ENCODE results near the gene CIBAR2.

Gene CIBAR2

DNA sequence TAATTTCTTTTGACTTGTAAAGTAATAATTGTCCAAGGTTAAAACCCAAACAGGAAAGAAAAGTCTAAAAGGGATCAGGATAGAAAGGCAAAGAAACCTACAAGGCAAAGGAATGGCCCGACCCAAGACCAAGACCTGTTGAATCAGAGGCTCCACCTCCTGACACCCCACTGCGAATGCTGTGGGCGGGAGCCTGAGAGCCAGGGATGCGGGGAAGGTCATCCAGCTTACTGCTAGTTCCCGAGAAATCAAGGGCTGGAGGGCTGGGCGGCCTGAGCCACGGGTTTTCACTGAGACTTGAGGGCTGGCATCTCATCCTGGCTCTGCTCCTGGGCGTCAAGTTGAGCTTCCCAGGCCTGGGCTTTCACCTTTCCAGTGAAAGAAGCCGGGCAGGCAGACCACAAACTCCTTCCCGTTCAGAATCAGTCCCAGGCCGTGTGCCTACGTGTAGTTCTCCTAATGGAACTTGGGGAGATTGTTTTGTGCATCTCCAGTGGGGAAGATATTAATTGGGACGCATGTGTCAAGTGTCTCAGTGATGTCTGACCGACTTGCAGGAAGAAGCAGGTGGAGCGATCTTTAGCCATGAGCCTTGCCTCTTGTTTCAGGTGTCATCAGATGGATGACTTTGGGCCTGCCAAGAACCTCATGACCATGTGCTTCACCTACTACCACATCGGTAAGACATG is 36.9 kb downstream of the CIBAR2 start:
- Histone ChIP-seq H3K9ac (ENCODE audit: low read length) (no peak overlapping the region), H2AFZ (ENCODE audit: low read depth, low read length) (no peak overlapping the region), H3K4me2 (ENCODE audit: low read length) (no peak overlapping the region), H3K4me1 (ENCODE audit: low read length) (no peaks in the 10 kb centered on the region), H3K4me3 (ENCODE audit: low read length) (no peak overlapping the region), H4K20me1 (ENCODE audit: insufficient read depth, low read length) (no peaks in the 10 kb centered on the region), H3K9me3 (ENCODE audit: insufficient read depth, low read length) (no peaks in the 10 kb centered on the region), H3K36me3 (replicated peaks; ENCODE audit: low read depth, low read length) (no peaks in the 10 kb centered on the region), H3K79me2 (ENCODE audit: low read length) (no peaks in the 10 kb centered on the region), H3K27ac (ENCODE audit: low read length) (no peak overlapping the region), H3K27me3 (ENCODE audit: low read depth, low read length) (0 out of 2 replicates have a peak, but pooled peaks cover 3% of the 10 kb centered on the region)
- TF ChIP-seq, protein P1, sequence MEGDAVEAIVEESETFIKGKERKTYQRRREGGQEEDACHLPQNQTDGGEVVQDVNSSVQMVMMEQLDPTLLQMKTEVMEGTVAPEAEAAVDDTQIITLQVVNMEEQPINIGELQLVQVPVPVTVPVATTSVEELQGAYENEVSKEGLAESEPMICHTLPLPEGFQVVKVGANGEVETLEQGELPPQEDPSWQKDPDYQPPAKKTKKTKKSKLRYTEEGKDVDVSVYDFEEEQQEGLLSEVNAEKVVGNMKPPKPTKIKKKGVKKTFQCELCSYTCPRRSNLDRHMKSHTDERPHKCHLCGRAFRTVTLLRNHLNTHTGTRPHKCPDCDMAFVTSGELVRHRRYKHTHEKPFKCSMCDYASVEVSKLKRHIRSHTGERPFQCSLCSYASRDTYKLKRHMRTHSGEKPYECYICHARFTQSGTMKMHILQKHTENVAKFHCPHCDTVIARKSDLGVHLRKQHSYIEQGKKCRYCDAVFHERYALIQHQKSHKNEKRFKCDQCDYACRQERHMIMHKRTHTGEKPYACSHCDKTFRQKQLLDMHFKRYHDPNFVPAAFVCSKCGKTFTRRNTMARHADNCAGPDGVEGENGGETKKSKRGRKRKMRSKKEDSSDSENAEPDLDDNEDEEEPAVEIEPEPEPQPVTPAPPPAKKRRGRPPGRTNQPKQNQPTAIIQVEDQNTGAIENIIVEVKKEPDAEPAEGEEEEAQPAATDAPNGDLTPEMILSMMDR (IDR thresholded peaks at IDR 0.05; ENCODE audit: low read depth, low read length): no peak

- no peak overlapping the region for H3K9ac ChIP-seq (ENCODE audit: low read length)
- H3K4me2 ChIP-seq (ENCODE audit: low read length): no peak overlapping the region
- H3K27me3 ChIP-seq (ENCODE audit: low read depth, low read length): 0 out of 2 replicates have a peak, but pooled peaks cover 3% of the 10 kb centered on the region
- H3K4me1 ChIP-seq (ENCODE audit: low read length): no peaks in the 10 kb centered on the region
- H3K9me3 ChIP-seq (ENCODE audit: insufficient read depth, low read length): no peaks in the 10 kb centered on the region
- TF ChIP-seq EZH2phosphoT487 (IDR thresholded peaks at IDR 0.05; ENCODE audit: low read depth): no peak
- TF ChIP-seq, protein P1 (IDR thresholded peaks at IDR 0.05; ENCODE audit: low read depth, low read length): no peak
- no peaks in the 10 kb centered on the region for H4K20me1 ChIP-seq (ENCODE audit: insufficient read depth, low read length)
- H3K4me3 ChIP-seq (ENCODE audit: low read length): no peak overlapping the region
- H2AFZ ChIP-seq (ENCODE audit: low read depth, low read length): no peak overlapping the region
- H3K27ac ChIP-seq (ENCODE audit: low read length): no peak overlapping the region
- no peaks in the 10 kb centered on the region for H3K79me2 ChIP-seq (ENCODE audit: low read length)
- no peaks in the 10 kb centered on the region for H3K36me3 ChIP-seq (replicated peaks; ENCODE audit: low read depth, low read length)
Measured at GRCh38 chr16:85074225-85074914, 37.9 kb downstream of the CIBAR2 start.

- H2AFZ ChIP-seq (ENCODE audit: low read depth, low read length): no peak overlapping the region
- TF ChIP-seq, protein P1 (IDR thresholded peaks at IDR 0.05; ENCODE audit: low read depth, low read length): no peak
- TF ChIP-seq EZH2phosphoT487 (IDR thresholded peaks at IDR 0.05; ENCODE audit: low read depth): no peak
- no peaks in the 10 kb centered on the region for H4K20me1 ChIP-seq (ENCODE audit: insufficient read depth, low read length)
- 0 out of 2 replicates have a peak, but pooled peaks cover 3% of the 10 kb centered on the region for H3K27me3 ChIP-seq (ENCODE audit: low read depth, low read length)
- no peak overlapping the region for H3K4me2 ChIP-seq (ENCODE audit: low read length)
- H3K9me3 ChIP-seq (ENCODE audit: insufficient read depth, low read length): no peaks in the 10 kb centered on the region
- H3K36me3 ChIP-seq (replicated peaks; ENCODE audit: low read depth, low read length): no peaks in the 10 kb centered on the region
- no peak overlapping the region for H3K4me3 ChIP-seq (ENCODE audit: low read length)
- H3K9ac ChIP-seq (ENCODE audit: low read length): no peak overlapping the region
- H3K79me2 ChIP-seq (ENCODE audit: low read length): no peaks in the 10 kb centered on the region
- H3K27ac ChIP-seq (ENCODE audit: low read length): no peak overlapping the region
- H3K4me1 ChIP-seq (ENCODE audit: low read length): no peaks in the 10 kb centered on the region
Measured at GRCh38 chr16:85072947-85073346, 39.3 kb downstream of the CIBAR2 start.

- TF ChIP-seq, protein P1 (IDR thresholded peaks at IDR 0.05; ENCODE audit: low read depth, low read length): no peak
- TF ChIP-seq EZH2phosphoT487 (IDR thresholded peaks at IDR 0.05; ENCODE audit: low read depth): no peak
- Histone ChIP-seq H3K36me3 (replicated peaks; ENCODE audit: low read depth, low read length) (no peaks in the 10 kb centered on the region), H3K4me1 (ENCODE audit: low read length) (no peaks in the 10 kb centered on the region), H4K20me1 (ENCODE audit: insufficient read depth, low read length) (no peaks in the 10 kb centered on the region), H3K27ac (ENCODE audit: low read length) (no peak overlapping the region), H2AFZ (ENCODE audit: low read depth, low read length) (no peak overlapping the region), H3K9me3 (ENCODE audit: insufficient read depth, low read length) (no peaks in the 10 kb centered on the region), H3K9ac (ENCODE audit: low read length) (no peak overlapping the region), H3K27me3 (ENCODE audit: low read depth, low read length) (0 out of 2 replicates have a peak, but pooled peaks cover 3% of the 10 kb centered on the region), H3K4me2 (ENCODE audit: low read length) (no peak overlapping the region), H3K79me2 (ENCODE audit: low read length) (no peaks in the 10 kb centered on the region), H3K4me3 (ENCODE audit: low read length) (no peak overlapping the region)
Measured at GRCh38 chr16:85072076-85072860, 40.0 kb downstream of the CIBAR2 start.

Measured in OCI-LY3 (cell line).